GM12878 (cell line): Measurements from ENCODE around the gene UST. TPM values are rescaled to one million over a fixed set of nuclear protein-coding genes. Genes with fewer than 3 reads are reported as not detected.

Experiments
- ATAC-seq: fragments of 200-7000 bp; cut with Tn5 transposase; 3 replicates; pipeline ENCODE4 v1.9.1; 2020; ENCODE audit warnings: mild to moderate bottlenecking, moderate library complexity
- BruUV-seq: library from RNA; stranded (reverse); fragments of 400-500 nt; replicated peaks from 2 replicates; lab custom pipeline; 2021; lab: Mats Ljungman, UMichigan
- CTCF ChIA-PET: fragments of 300-600 bp; sonication (Branson Sonifier 250); formaldehyde crosslinking; extraction: SDS; loops from one replicate; lab custom pipeline; 2021; ENCODE audit warnings: inconsistent platforms; lab: Yijun Ruan, JAX
- POLR2A ChIA-PET: fragments of 350-600 bp; formaldehyde crosslinking; extraction: SDS; loops from one replicate; lab custom pipeline; 2021; ENCODE audit warnings: inconsistent platforms; lab: Charles Lee
- RAD21 ChIA-PET: fragments of 300-600 bp; sonication (Branson Sonifier 250); formaldehyde crosslinking; loops from one replicate; lab custom pipeline; 2023; ENCODE audit warnings: antibody characterized with exemption; ENCODE audit not compliant: unreplicated experiment; lab: Charles Lee
- SMC1A ChIA-PET: fragments of 300-600 bp; sonication (Branson Sonifier 250); formaldehyde crosslinking; loops from one replicate; lab custom pipeline; 2023; ENCODE audit not compliant: unreplicated experiment, uncharacterized antibody; lab: Charles Lee
- DNase-seq: peaks from one replicate; pipeline ENCODE4 v3.0.0-alpha.2; 2011; ENCODE audit warnings: low read depth, low spot score
- FAIRE-seq: peaks from 3 replicates; lab custom pipeline; 2011; peaks lifted over from hg19 to GRCh38; lab: Jason Lieb, UNC
- H2AFZ ChIP-seq: 2 replicates; pipeline ENCODE4 v1.6.0; 2011; ENCODE audit warnings: low read depth, low read length, control low read depth; ENCODE audit not compliant: control insufficient read depth
- H3K27ac ChIP-seq: 2 replicates; pipeline ENCODE4 v1.5.1; 2011; ENCODE audit warnings: control low read depth; ENCODE audit not compliant: control insufficient read depth, insufficient read depth
- H3K27me3 ChIP-seq, 2 experiments: replicated peaks in 1 of 2; 2 replicates each; pipeline versions ENCODE4 v1.6.0 to v1.6.1; 2011; ENCODE audit warnings: low read length in 1 of 2; ENCODE audit not compliant: control insufficient read depth in 2 of 2, insufficient read depth in 2 of 2
- H3K36me3 ChIP-seq, 2 experiments: 2 replicates each; pipeline ENCODE4 v1.5.1; 2011; ENCODE audit warnings: low read length in 1 of 2; ENCODE audit not compliant: control insufficient read depth in 2 of 2, insufficient read depth in 2 of 2
- H3K4me1 ChIP-seq: 2 replicates; pipeline ENCODE4 v1.6.1; 2011; ENCODE audit warnings: mild to moderate bottlenecking, low read length, moderate library complexity, mixed read lengths; ENCODE audit not compliant: control insufficient read depth, insufficient read depth
- H3K4me2 ChIP-seq: 2 replicates; pipeline ENCODE4 v1.6.0; 2011; ENCODE audit warnings: control low read depth; ENCODE audit not compliant: control insufficient read depth, insufficient read depth
- H3K4me3 ChIP-seq: fragments of 200-600 bp; sonication (generic); 2 replicates; pipeline ENCODE4 v1.5.1; 2016
- H3K79me2 ChIP-seq: 2 replicates; pipeline ENCODE4 v1.6.0; 2011; ENCODE audit warnings: low read length; ENCODE audit not compliant: control insufficient read depth, insufficient read depth
- H3K9ac ChIP-seq: 2 replicates; pipeline ENCODE4 v1.8.0; 2011; ENCODE audit warnings: low read length, control low read depth, mixed read lengths; ENCODE audit not compliant: control insufficient read depth, insufficient read depth
- H3K9me3 ChIP-seq: replicated peaks from 3 replicates; pipeline ENCODE4 v1.5.1; 2011; ENCODE audit warnings: mild to moderate bottlenecking, low read length; ENCODE audit not compliant: control insufficient read depth, insufficient read depth
- H4K20me1 ChIP-seq: 2 replicates; pipeline ENCODE4 v1.6.0; 2011; ENCODE audit not compliant: control insufficient read depth, insufficient read depth
- BCLAF1 ChIP-seq: fragments of 450-650 bp; IDR thresholded peaks from 2 replicates; pipeline ENCODE4 v1.6.1; 2017; ENCODE audit warnings: antibody characterized with exemption, mild to moderate bottlenecking, moderate library complexity
- CHD4 ChIP-seq: fragments of 200-600 bp; sonication (generic); IDR thresholded peaks from 2 replicates; pipeline ENCODE4 v1.6.1; 2016; ENCODE audit warnings: mild to moderate bottlenecking
- CTCF ChIP-seq, 3 experiments: IDR thresholded peaks in 2 of 3; conservative IDR thresholded peaks in 1 of 3; 2 replicates each; pipeline ENCODE4 v1.5.1; 2011; ENCODE audit warnings: low read depth in 3 of 3, low read length in 3 of 3, mild to moderate bottlenecking in 3 of 3, control low read depth in 2 of 3, moderate library complexity in 2 of 3, inconsistent platforms in 1 of 3, mixed read lengths in 1 of 3; ENCODE audit not compliant: control insufficient read depth in 2 of 3, insufficient read depth in 1 of 3; ENCODE audit errors: extremely low read depth in 1 of 3
- E2F8 ChIP-seq: fragments of 450-650 bp; IDR thresholded peaks from 2 replicates; pipeline ENCODE4 v1.6.1; 2018; ENCODE audit warnings: mild to moderate bottlenecking, low read depth, moderate library complexity; ENCODE audit not compliant: partially characterized antibody
- MEF2A ChIP-seq: IDR thresholded peaks from 2 replicates; pipeline ENCODE4 v1.6.1; 2011; ENCODE audit warnings: low read depth, mild to moderate bottlenecking, low read length, moderate library complexity; ENCODE audit not compliant: insufficient read depth
- NRF1 ChIP-seq: conservative IDR thresholded peaks from 2 replicates; pipeline ENCODE4 v1.6.1; 2011; ENCODE audit warnings: mild to moderate bottlenecking, low read depth, low read length, improper control_type of control experiment
- POU2F2 ChIP-seq: IDR thresholded peaks from 3 replicates; pipeline ENCODE4 v1.6.1; 2011; ENCODE audit warnings: low read depth, mild to moderate bottlenecking, low read length, borderline replicate concordance
- RCOR1 ChIP-seq: conservative IDR thresholded peaks from 2 replicates; pipeline ENCODE4 v1.6.1; 2012; ENCODE audit warnings: low read depth, low read length, improper control_type of control experiment
- RUNX3 ChIP-seq: IDR thresholded peaks from 2 replicates; pipeline ENCODE4 v1.6.1; 2012; ENCODE audit warnings: low read length, inconsistent platforms
- SIN3A ChIP-seq: IDR thresholded peaks from 2 replicates; pipeline ENCODE4 v1.6.1; 2012; ENCODE audit warnings: low read depth, low read length, improper control_type of control experiment
- SIX5 ChIP-seq: IDR thresholded peaks from 2 replicates; pipeline ENCODE4 v1.6.1; 2011; ENCODE audit warnings: mild to moderate bottlenecking, low read depth, low read length, moderate library complexity; ENCODE audit not compliant: severe bottlenecking
- SMAD5 ChIP-seq: IDR thresholded peaks from 2 replicates; pipeline ENCODE4 v1.6.1; 2016; ENCODE audit warnings: antibody characterized with exemption, low read depth
- ZNF384 ChIP-seq: IDR thresholded peaks from 2 replicates; pipeline ENCODE4 v1.6.1; 2012; ENCODE audit warnings: low read depth, mild to moderate bottlenecking, low read length, improper control_type of control experiment, borderline replicate concordance
- ZNF622 ChIP-seq: fragments of 450-650 bp; IDR thresholded peaks from 2 replicates; pipeline ENCODE4 v1.6.1; 2017; ENCODE audit warnings: mild to moderate bottlenecking, inconsistent platforms
- whole genome bisulfite sequencing: methylation state at CpG from one replicate; pipeline ENCODE4 v1.1.6; 2016; ENCODE audit warnings: low lambda C conversion rate; ENCODE audit not compliant: insufficient replicate concordance, insufficient coverage; ENCODE audit errors: missing lambda C conversion rate; 5-methylcytosine and 5-hydroxymethylcytosine counted together
- in situ Hi-C: fragments of 300-500 bp; cut with MboI; formaldehyde crosslinking; loops from 9 replicates; pipeline ENCODE4 v1.14.3; 2018; ENCODE audit warnings: mixed read lengths
- intact Hi-C: fragments of 100-400 bp; cut with micrococcal nuclease; formaldehyde crosslinking; loops from one replicate; pipeline ENCODE4 v1.14.2; 2022; ENCODE audit not compliant: unreplicated experiment
- polyA plus RNA-seq, 11 experiments: library from polyadenylated mRNA; depleted of rRNA in 4 of 11; unstranded in 6 of 11; stranded (reverse) in 5 of 11; fragments of >200 nt; fragmentation: Nextera tagmentation in 4 of 11; fragmentation: Illumina TruSeq in 1 of 11; extraction: Ambion mirVana in 4 of 11; extraction: Trizol in 1 of 11; gene quantifications; 1 replicate in 1 of 11; 2 replicates in 10 of 11; pipeline versions ENCODE4 v1.2.1 to v1.2.3, GENCODE V29; 2011 to 2016; ENCODE audit warnings: inconsistent platforms in 2 of 11, missing spikeins in 2 of 11, low read depth in 1 of 11
- total RNA-seq, 4 experiments: library from RNA; depleted of rRNA in 3 of 4; stranded (reverse); fragments of >200 nt in 3 of 4; fragmentation: Illumina TruSeq in 1 of 4; extraction: Trizol in 1 of 4; gene quantifications; 2 replicates each; pipeline versions ENCODE4 v1.2.1 to v1.2.3, GENCODE V29; 2013 to 2021

The UST gene
- total and polyA plus RNA-seq, 10 of the 15 experiments (the other 5 are each of a cell fraction or from before 2014, with no cell fraction given), result 0.74 to 43.3 (median 2.2) TPM

GRCh38 chr6:148962854-148963515 lies 216.2 kb downstream of the UST start (continued):
- TF ChIP-seq MEF2A, result no peak
- TF ChIP-seq BCLAF1, result no peak

- ChIA-PET RAD21 (no interaction called here), POLR2A (no interaction called here), CTCF (no interaction called here), SMC1A (no interaction called here)
- intact Hi-C loops (no loop called here), in situ Hi-C loops (no loop called here)
- FAIRE-seq (no peak), ATAC-seq (no peak), DNase-seq (no peak)
- BruUV-seq, result no TSS peak
- Histone ChIP-seq H3K79me2 (no peaks in the 10 kb centered on the region), H2AFZ (no peak overlapping the region), H3K4me2 (no peak overlapping the region), H3K9me3 (no peaks in the 10 kb centered on the region), H3K27ac (no peak overlapping the region), H3K4me1 (no peaks in the 10 kb centered on the region), H3K4me3 (no peak overlapping the region), H4K20me1 (no peaks in the 10 kb centered on the region), H3K27me3 (0 out of 4 replicates have a peak, but pooled peaks cover 0 to 2% of the 10 kb centered on the region in 2 experiments), H3K36me3 (no peaks in the 10 kb centered on the region), H3K9ac (no peak overlapping the region)
- 68% methylated on average over 5 of the region's 5 CpGs for WGBS
- TF ChIP-seq NRF1 (no peak), SIX5 (no peak), SIN3A (no peak), MEF2A (no peak), CTCF (IDR thresholded peaks at IDR 0.05 in 2 of 3, conservative IDR thresholded peaks at IDR 0.05 in 1 of 3; ENCODE audit: control insufficient read depth in 2 of 3, extremely low read depth in 1 of 3, insufficient read depth in 1 of 3, low read depth in 3 of 3, low read length in 3 of 3) (no peak), ZNF622 (no peak), SMAD5 (no peak), RUNX3 (no peak), POU2F2 (no peak), E2F8 (no peak), RCOR1 (no peak), CHD4 (no peak), ZNF384 (no peak)
Observed at GRCh38 chr6:148963738-148964137, 216.9 kb downstream of the UST start.
